Astrocyte of the spinal cord (primary cell): Measurements from ENCODE around the gene ACVR1C.

ENCODE experiments used
- DNase-seq: peaks from one replicate; pipeline ENCODE4 v3.0.0; 2011; ENCODE audit warnings: low read depth, low spot score
- H3K4me3 ChIP-seq: 2 replicates; pipeline ENCODE4 v1.5.1; 2011; ENCODE audit warnings: low read depth, mild to moderate bottlenecking, low read length, moderate library complexity
- in situ Hi-C: cut with HindIII; loops from 2 replicates; pipeline ENCODE4 v1.10.0; 2017; ENCODE audit warnings: low sequenced_read_pairs
- TF ChIP-seq, protein P1 (sequence below): IDR thresholded peaks from 2 replicates; pipeline ENCODE4 v1.5.1; 2012; ENCODE audit warnings: low read depth, mild to moderate bottlenecking, low read length, inconsistent platforms

ACVR1C gene

DNA sequence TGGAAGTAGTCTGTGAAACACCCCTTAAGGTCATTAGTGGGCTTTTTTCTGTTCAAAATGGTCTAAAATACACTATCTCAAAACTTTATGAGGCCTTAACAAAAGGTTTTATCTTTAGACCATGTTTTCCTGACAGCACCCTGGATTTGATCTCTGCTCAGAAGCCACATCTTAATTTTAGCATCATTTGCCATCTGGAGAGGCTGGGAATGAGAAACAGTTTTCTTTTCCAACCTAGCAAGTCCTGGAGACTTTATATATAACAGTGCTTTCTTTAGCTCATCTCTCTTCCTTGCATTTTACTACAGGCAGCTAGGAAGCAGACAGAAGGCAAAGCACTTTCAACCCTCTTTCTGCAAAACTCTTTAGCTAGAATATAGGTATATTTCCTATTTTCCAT is 122.1 kb downstream of the ACVR1C start:
- no peak for DNase-seq
- in situ Hi-C loops: no loop called here
- H3K4me3 ChIP-seq: no peak overlapping the region
- TF ChIP-seq, protein P1, sequence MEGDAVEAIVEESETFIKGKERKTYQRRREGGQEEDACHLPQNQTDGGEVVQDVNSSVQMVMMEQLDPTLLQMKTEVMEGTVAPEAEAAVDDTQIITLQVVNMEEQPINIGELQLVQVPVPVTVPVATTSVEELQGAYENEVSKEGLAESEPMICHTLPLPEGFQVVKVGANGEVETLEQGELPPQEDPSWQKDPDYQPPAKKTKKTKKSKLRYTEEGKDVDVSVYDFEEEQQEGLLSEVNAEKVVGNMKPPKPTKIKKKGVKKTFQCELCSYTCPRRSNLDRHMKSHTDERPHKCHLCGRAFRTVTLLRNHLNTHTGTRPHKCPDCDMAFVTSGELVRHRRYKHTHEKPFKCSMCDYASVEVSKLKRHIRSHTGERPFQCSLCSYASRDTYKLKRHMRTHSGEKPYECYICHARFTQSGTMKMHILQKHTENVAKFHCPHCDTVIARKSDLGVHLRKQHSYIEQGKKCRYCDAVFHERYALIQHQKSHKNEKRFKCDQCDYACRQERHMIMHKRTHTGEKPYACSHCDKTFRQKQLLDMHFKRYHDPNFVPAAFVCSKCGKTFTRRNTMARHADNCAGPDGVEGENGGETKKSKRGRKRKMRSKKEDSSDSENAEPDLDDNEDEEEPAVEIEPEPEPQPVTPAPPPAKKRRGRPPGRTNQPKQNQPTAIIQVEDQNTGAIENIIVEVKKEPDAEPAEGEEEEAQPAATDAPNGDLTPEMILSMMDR: no peak

DNA sequence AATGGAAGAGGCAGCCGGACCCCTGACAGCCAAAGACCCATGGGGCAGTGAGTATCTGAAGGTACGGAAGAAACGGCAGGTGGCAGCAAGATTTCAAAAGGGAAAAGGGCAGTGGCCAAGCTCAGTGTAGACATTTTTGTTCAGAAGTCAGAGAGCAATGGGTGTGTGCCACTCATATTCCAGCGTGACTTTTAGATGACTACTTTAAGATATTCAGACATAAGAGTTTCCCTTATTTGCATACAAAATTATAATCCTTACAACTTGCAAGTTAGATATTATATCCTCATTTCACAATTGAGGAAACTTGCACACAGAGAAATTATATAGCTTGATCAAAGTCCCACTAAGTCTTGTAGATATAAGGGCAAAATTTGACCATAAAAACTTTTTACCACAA is 124.0 kb downstream of the ACVR1C start:
- TF ChIP-seq, protein P1: no peak
- in situ Hi-C loops: no loop called here
- DNase-seq: no peak
- H3K4me3 ChIP-seq: no peak overlapping the region

GRCh38 chr2:157501026-157501425 is 127.6 kb downstream of the ACVR1C start:
- DNase-seq: no peak
- TF ChIP-seq, protein P1: no peak
- in situ Hi-C loops: no loop called here
- no peak overlapping the region for H3K4me3 ChIP-seq

- TF ChIP-seq, protein P1: no peak
- DNase-seq: no peak
- H3K4me3 ChIP-seq: no peak overlapping the region
- in situ Hi-C loops: no loop called here
These were observed 128.3 kb downstream of the ACVR1C start for GRCh38 chr2:157500334-157500733.

- TF ChIP-seq, protein P1: no peak
- in situ Hi-C loops: no loop called here
- DNase-seq: no peak
- no peak overlapping the region for H3K4me3 ChIP-seq
These were observed 130.2 kb downstream of the ACVR1C start for GRCh38 chr2:157498483-157498882.

GRCh38 chr2:157497638-157498314 is 130.9 kb downstream of the ACVR1C start:
- in situ Hi-C loops: no loop called here
- H3K4me3 ChIP-seq: no peak overlapping the region
- peak; percentile 48 for DNase-seq
- TF ChIP-seq, protein P1: peak; percentile 79
